ENCODE results near the gene LCN6.
A peak's percentile ranks its signal among the peaks of the same experiment; 100 is the strongest.

The LCN6 gene

GRCh38 chr9:136701668-136702053, 46.7 kb downstream of the LCN6 start:
- Histone ChIP-seq H3K36me3 (ENCODE audit: control insufficient read depth in 1 of 2, insufficient read depth in 2 of 2, low read length in 2 of 2) (no peaks in the 10 kb centered on the region), H3K27ac (ENCODE audit: low read depth, low read length) (no peak overlapping the region), H3K9me3 (ENCODE audit: control insufficient read depth in 1 of 2, low read length in 2 of 2) (no peaks in the 10 kb centered on the region), H3K4me3 (ENCODE audit: low read depth in 1 of 2, low read length in 2 of 2) (peak overlapping the region in 1 of 2 donors; percentile 45), H3K9ac (ENCODE audit: low read depth in 1 of 2, low read length in 2 of 2) (peak overlapping the region in 1 of 2 donors; percentile 60), H3K27me3 (ENCODE audit: control insufficient read depth in 1 of 2, insufficient read depth in 2 of 2, low read length in 2 of 2) (peaks cover 10% of the 10 kb centered on the region in 2 donors), H3K4me1 (ENCODE audit: control insufficient read depth in 1 of 2, insufficient read depth in 2 of 2, low read length in 2 of 2) (peaks cover 17 to 43% of the 10 kb centered on the region in 2 donors)

GRCh38 chr9:136700959-136701667, 47.2 kb downstream of the LCN6 start:
- H3K27me3 ChIP-seq (ENCODE audit: control insufficient read depth in 1 of 2, insufficient read depth in 2 of 2, low read length in 2 of 2) = peaks cover 10% of the 10 kb centered on the region in 2 donors
- H3K9me3 ChIP-seq (ENCODE audit: control insufficient read depth in 1 of 2, low read length in 2 of 2) = no peaks in the 10 kb centered on the region
- no peaks in the 10 kb centered on the region for H3K36me3 ChIP-seq (ENCODE audit: control insufficient read depth in 1 of 2, insufficient read depth in 2 of 2, low read length in 2 of 2)
- H3K4me3 ChIP-seq (ENCODE audit: low read depth in 1 of 2, low read length in 2 of 2) = peak overlapping the region; percentile 45 to 46
- peaks cover 22 to 47% of the 10 kb centered on the region in 2 donors for H3K4me1 ChIP-seq (ENCODE audit: control insufficient read depth in 1 of 2, insufficient read depth in 2 of 2, low read length in 2 of 2)
- H3K9ac ChIP-seq (ENCODE audit: low read depth in 1 of 2, low read length in 2 of 2) = peak overlapping the region in 1 of 2 donors; percentile 60
- no peak overlapping the region for H3K27ac ChIP-seq (ENCODE audit: low read depth, low read length)

- Histone ChIP-seq H3K27ac (ENCODE audit: low read depth, low read length) (no peak overlapping the region), H3K36me3 (ENCODE audit: control insufficient read depth in 1 of 2, insufficient read depth in 2 of 2, low read length in 2 of 2) (no peaks in the 10 kb centered on the region), H3K9me3 (ENCODE audit: control insufficient read depth in 1 of 2, low read length in 2 of 2) (no peaks in the 10 kb centered on the region), H3K27me3 (ENCODE audit: control insufficient read depth in 1 of 2, insufficient read depth in 2 of 2, low read length in 2 of 2) (peaks cover 10% of the 10 kb centered on the region in 2 donors), H3K4me1 (ENCODE audit: control insufficient read depth in 1 of 2, insufficient read depth in 2 of 2, low read length in 2 of 2) (peaks cover 27 to 52% of the 10 kb centered on the region in 2 donors), H3K4me3 (ENCODE audit: low read depth in 1 of 2, low read length in 2 of 2) (no peak overlapping the region), H3K9ac (ENCODE audit: low read depth in 1 of 2, low read length in 2 of 2) (no peak overlapping the region)
These were observed 48.0 kb downstream of the LCN6 start for GRCh38 chr9:136700304-136700703.

- Histone ChIP-seq H3K4me3 (ENCODE audit: low read depth in 1 of 2, low read length in 2 of 2) (no peak overlapping the region), H3K9ac (ENCODE audit: low read depth in 1 of 2, low read length in 2 of 2) (no peak overlapping the region), H3K4me1 (ENCODE audit: control insufficient read depth in 1 of 2, insufficient read depth in 2 of 2, low read length in 2 of 2) (peaks cover 27 to 56% of the 10 kb centered on the region in 2 donors), H3K27me3 (ENCODE audit: control insufficient read depth in 1 of 2, insufficient read depth in 2 of 2, low read length in 2 of 2) (peaks cover 10% of the 10 kb centered on the region in 2 donors), H3K9me3 (ENCODE audit: control insufficient read depth in 1 of 2, low read length in 2 of 2) (no peaks in the 10 kb centered on the region), H3K27ac (ENCODE audit: low read depth, low read length) (no peak overlapping the region), H3K36me3 (ENCODE audit: control insufficient read depth in 1 of 2, insufficient read depth in 2 of 2, low read length in 2 of 2) (no peaks in the 10 kb centered on the region)
These were observed 49.6 kb downstream of the LCN6 start for GRCh38 chr9:136698635-136699246.

- Histone ChIP-seq H3K27ac (ENCODE audit: low read depth, low read length) (peak overlapping the region; percentile 50), H3K27me3 (ENCODE audit: control insufficient read depth in 1 of 2, insufficient read depth in 2 of 2, low read length in 2 of 2) (peaks cover 10% of the 10 kb centered on the region in 2 donors), H3K9ac (ENCODE audit: low read depth in 1 of 2, low read length in 2 of 2) (peak overlapping the region; percentile 54 to 63), H3K4me1 (ENCODE audit: control insufficient read depth in 1 of 2, insufficient read depth in 2 of 2, low read length in 2 of 2) (peaks cover 33 to 59% of the 10 kb centered on the region in 2 donors), H3K4me3 (ENCODE audit: low read depth in 1 of 2, low read length in 2 of 2) (peak overlapping the region; percentile 57 to 58), H3K9me3 (ENCODE audit: control insufficient read depth in 1 of 2, low read length in 2 of 2) (no peaks in the 10 kb centered on the region), H3K36me3 (ENCODE audit: control insufficient read depth in 1 of 2, insufficient read depth in 2 of 2, low read length in 2 of 2) (no peaks in the 10 kb centered on the region)
These were observed 50.4 kb downstream of the LCN6 start for GRCh38 chr9:136697821-136698526.

- peaks cover 39 to 66% of the 10 kb centered on the region in 2 donors for H3K4me1 ChIP-seq (ENCODE audit: control insufficient read depth in 1 of 2, insufficient read depth in 2 of 2, low read length in 2 of 2)
- H3K27me3 ChIP-seq (ENCODE audit: control insufficient read depth in 1 of 2, insufficient read depth in 2 of 2, low read length in 2 of 2) = peaks cover 10% of the 10 kb centered on the region in 2 donors
- H3K9me3 ChIP-seq (ENCODE audit: control insufficient read depth in 1 of 2, low read length in 2 of 2) = no peaks in the 10 kb centered on the region
- no peaks in the 10 kb centered on the region for H3K36me3 ChIP-seq (ENCODE audit: control insufficient read depth in 1 of 2, insufficient read depth in 2 of 2, low read length in 2 of 2)
- H3K27ac ChIP-seq (ENCODE audit: low read depth, low read length) = peak overlapping the region; percentile 77
- H3K9ac ChIP-seq (ENCODE audit: low read depth in 1 of 2, low read length in 2 of 2) = peak overlapping the region; percentile 54 to 63
- H3K4me3 ChIP-seq (ENCODE audit: low read depth in 1 of 2, low read length in 2 of 2) = peak overlapping the region; percentile 57 to 58
These were observed 51.0 kb downstream of the LCN6 start for GRCh38 chr9:136697146-136697820.

- Histone ChIP-seq H3K4me3 (ENCODE audit: low read depth in 1 of 2, low read length in 2 of 2) (no peak overlapping the region), H3K9me3 (ENCODE audit: control insufficient read depth in 1 of 2, low read length in 2 of 2) (no peaks in the 10 kb centered on the region), H3K27me3 (ENCODE audit: control insufficient read depth in 1 of 2, insufficient read depth in 2 of 2, low read length in 2 of 2) (peaks cover 7% of the 10 kb centered on the region in 2 donors), H3K36me3 (ENCODE audit: control insufficient read depth in 1 of 2, insufficient read depth in 2 of 2, low read length in 2 of 2) (no peaks in the 10 kb centered on the region), H3K27ac (ENCODE audit: low read depth, low read length) (peak overlapping the region; percentile 88), H3K4me1 (ENCODE audit: control insufficient read depth in 1 of 2, insufficient read depth in 2 of 2, low read length in 2 of 2) (peaks cover 39 to 64% of the 10 kb centered on the region in 2 donors), H3K9ac (ENCODE audit: low read depth in 1 of 2, low read length in 2 of 2) (peak overlapping the region; percentile 10 to 38)
These were observed 51.8 kb downstream of the LCN6 start for GRCh38 chr9:136696502-136696901.

GRCh38 chr9:136695955-136696354, 52.4 kb downstream of the LCN6 start:
- Histone ChIP-seq H3K36me3 (ENCODE audit: control insufficient read depth in 1 of 2, insufficient read depth in 2 of 2, low read length in 2 of 2) (no peaks in the 10 kb centered on the region), H3K9ac (ENCODE audit: low read depth in 1 of 2, low read length in 2 of 2) (peak overlapping the region; percentile 10 to 38), H3K27ac (ENCODE audit: low read depth, low read length) (peak overlapping the region; percentile 88), H3K27me3 (ENCODE audit: control insufficient read depth in 1 of 2, insufficient read depth in 2 of 2, low read length in 2 of 2) (peaks cover 2 to 5% of the 10 kb centered on the region in 2 donors), H3K9me3 (ENCODE audit: control insufficient read depth in 1 of 2, low read length in 2 of 2) (no peaks in the 10 kb centered on the region), H3K4me3 (ENCODE audit: low read depth in 1 of 2, low read length in 2 of 2) (no peak overlapping the region), H3K4me1 (ENCODE audit: control insufficient read depth in 1 of 2, insufficient read depth in 2 of 2, low read length in 2 of 2) (peaks cover 39 to 59% of the 10 kb centered on the region in 2 donors)

GRCh38 chr9:136695435-136695895, 52.9 kb downstream of the LCN6 start:
- Histone ChIP-seq H3K4me1 (ENCODE audit: control insufficient read depth in 1 of 2, insufficient read depth in 2 of 2, low read length in 2 of 2) (peaks cover 39 to 54% of the 10 kb centered on the region in 2 donors), H3K4me3 (ENCODE audit: low read depth in 1 of 2, low read length in 2 of 2) (no peak overlapping the region), H3K27me3 (ENCODE audit: control insufficient read depth in 1 of 2, insufficient read depth in 2 of 2, low read length in 2 of 2) (peaks cover 0 to 4% of the 10 kb centered on the region in 2 donors), H3K27ac (ENCODE audit: low read depth, low read length) (peak overlapping the region; percentile 88), H3K9me3 (ENCODE audit: control insufficient read depth in 1 of 2, low read length in 2 of 2) (no peaks in the 10 kb centered on the region), H3K9ac (ENCODE audit: low read depth in 1 of 2, low read length in 2 of 2) (peak overlapping the region; percentile 10 to 38), H3K36me3 (ENCODE audit: control insufficient read depth in 1 of 2, insufficient read depth in 2 of 2, low read length in 2 of 2) (no peaks in the 10 kb centered on the region)

Measured in duodenal mucosa (tissue), 2 donors.